H9 (cell line): ENCODE measurements around the gene SLCO6A1. TPM values are rescaled to one million over a fixed set of nuclear protein-coding genes. Genes with fewer than 3 reads are reported as not detected.

Experiments used
- DNase-seq: peaks from one replicate; pipeline ENCODE4 v3.0.0-alpha.2; 2017
- H2AFZ ChIP-seq: one replicate; pipeline ENCODE4 v1.6.1; 2013; ENCODE audit warnings: mild to moderate bottlenecking, low read length, control low read depth, moderate library complexity
- H2AK5ac ChIP-seq: 2 replicates; pipeline ENCODE4 v1.6.1; 2013; ENCODE audit warnings: low read length, control low read depth, mixed read lengths; ENCODE audit not compliant: insufficient read length
- H2BK120ac ChIP-seq: one replicate; pipeline ENCODE4 v1.6.1; 2013; ENCODE audit warnings: low read depth, mild to moderate bottlenecking, low read length, control low read depth, inconsistent platforms; ENCODE audit not compliant: poor library complexity, severe bottlenecking
- H2BK12ac ChIP-seq: 2 replicates; pipeline ENCODE4 v1.6.1; 2013; ENCODE audit warnings: low read length, control low read depth, mixed read lengths, low read depth; ENCODE audit not compliant: insufficient read length
- H2BK15ac ChIP-seq: 2 replicates; pipeline ENCODE4 v1.6.1; 2013; ENCODE audit warnings: low read depth, low read length, control low read depth
- H2BK20ac ChIP-seq: one replicate; pipeline ENCODE4 v1.6.1; 2013; ENCODE audit warnings: low read depth, mild to moderate bottlenecking, low read length, control low read depth, inconsistent platforms; ENCODE audit not compliant: poor library complexity, severe bottlenecking
- H2BK5ac ChIP-seq: 2 replicates; pipeline ENCODE4 v1.6.1; 2013; ENCODE audit warnings: low read length, control low read depth, mixed read lengths; ENCODE audit not compliant: insufficient read length
- H3K14ac ChIP-seq: 2 replicates; pipeline ENCODE4 v1.6.1; 2013; ENCODE audit warnings: low read length, control low read depth; ENCODE audit not compliant: insufficient read depth
- H3K18ac ChIP-seq: 2 replicates; pipeline ENCODE4 v1.6.1; 2013; ENCODE audit warnings: low read depth, mild to moderate bottlenecking, mixed read lengths, low read length, control low read depth; ENCODE audit not compliant: insufficient read length
- H3K23ac ChIP-seq: 2 replicates; pipeline ENCODE4 v1.6.1; 2013; ENCODE audit warnings: low read length, control low read depth, mixed read lengths, low read depth; ENCODE audit not compliant: insufficient read length
- H3K23me2 ChIP-seq: 2 replicates; pipeline ENCODE4 v1.6.1; 2013; ENCODE audit warnings: low read depth, mild to moderate bottlenecking, mixed read lengths, low read length, control low read depth; ENCODE audit not compliant: insufficient read length, poor library complexity, severe bottlenecking
- H3K27ac ChIP-seq: 2 replicates; pipeline ENCODE4 v1.5.1; 2013; ENCODE audit warnings: low read length, control low read depth, mixed read lengths, low read depth; ENCODE audit not compliant: insufficient read length
- H3K27me3 ChIP-seq: 2 replicates; pipeline ENCODE4 v1.6.1; 2013; ENCODE audit warnings: low read length, control low read depth, inconsistent platforms; ENCODE audit not compliant: insufficient read depth
- H3K4ac ChIP-seq: 2 replicates; pipeline ENCODE4 v1.6.1; 2013; ENCODE audit warnings: low read depth, mild to moderate bottlenecking, control low read depth, inconsistent platforms, low read length, moderate library complexity
- H3K4me1 ChIP-seq: 2 replicates; pipeline ENCODE4 v1.6.1; 2013; ENCODE audit warnings: low read length, control low read depth, inconsistent platforms; ENCODE audit not compliant: insufficient read depth
- H3K4me2 ChIP-seq: 2 replicates; pipeline ENCODE4 v1.6.1; 2013; ENCODE audit warnings: low read length, control low read depth, mixed read lengths; ENCODE audit not compliant: insufficient read length, insufficient read depth
- H3K56ac ChIP-seq: 2 replicates; pipeline ENCODE4 v1.6.1; 2013; ENCODE audit warnings: low read depth, mild to moderate bottlenecking, mixed read lengths, low read length, control low read depth; ENCODE audit not compliant: insufficient read length
- H3K79me1 ChIP-seq: 2 replicates; pipeline ENCODE4 v1.6.1; 2013; ENCODE audit warnings: low read depth, mild to moderate bottlenecking, moderate library complexity, low read length, control low read depth, inconsistent platforms; ENCODE audit not compliant: insufficient read depth, poor library complexity, severe bottlenecking
- H3K79me2 ChIP-seq: 2 replicates; pipeline ENCODE4 v1.6.1; 2013; ENCODE audit warnings: low read length, control low read depth, inconsistent platforms; ENCODE audit not compliant: insufficient read depth
- H3K9ac ChIP-seq: 2 replicates; pipeline ENCODE4 v1.6.1; 2013; ENCODE audit warnings: low read length, control low read depth, mixed read lengths; ENCODE audit not compliant: insufficient read length; ENCODE audit errors: extremely low read depth
- H3K9me3 ChIP-seq: one replicate; pipeline ENCODE4 v1.6.1; 2013; ENCODE audit warnings: low read depth, low read length, inconsistent platforms; ENCODE audit not compliant: control insufficient read depth
- H3T11ph ChIP-seq: one replicate; pipeline ENCODE4 v1.6.1; 2013; ENCODE audit warnings: mild to moderate bottlenecking, low read length, control low read depth, inconsistent platforms
- H4K20me1 ChIP-seq: one replicate; pipeline ENCODE4 v1.6.1; 2013; ENCODE audit not compliant: control insufficient read depth, insufficient read length, insufficient read depth
- H4K5ac ChIP-seq: 2 replicates; pipeline ENCODE4 v1.6.1; 2013; ENCODE audit warnings: low read depth, mild to moderate bottlenecking, mixed read lengths, low read length, control low read depth; ENCODE audit not compliant: insufficient read length
- H4K8ac ChIP-seq: replicated peaks from 2 replicates; pipeline ENCODE4 v1.6.1; 2013; ENCODE audit warnings: low read length, control low read depth, mixed read lengths, low read depth; ENCODE audit not compliant: insufficient read length
- H4K91ac ChIP-seq: 2 replicates; pipeline ENCODE4 v1.6.1; 2013; ENCODE audit warnings: low read depth, mild to moderate bottlenecking, moderate library complexity, mixed read lengths, low read length, control low read depth; ENCODE audit not compliant: insufficient read length
- H3K27ac Mint-ChIP-seq, 3 experiments: 2 replicates in 2 of 3; 3 replicates in 1 of 3; pipeline ENCODE4 v1.8.0; 2020 to 2021; ENCODE audit warnings: mixed read lengths in 3 of 3, mild to moderate bottlenecking in 1 of 3, moderate library complexity in 1 of 3
- H3K27me3 Mint-ChIP-seq: 2 replicates; pipeline ENCODE4 v1.8.0; 2021; ENCODE audit warnings: low read depth, mild to moderate bottlenecking, moderate library complexity, mixed read lengths
- H3K36me3 Mint-ChIP-seq, 3 experiments: 2 replicates in 2 of 3; 3 replicates in 1 of 3; pipeline ENCODE4 v1.8.0; 2020 to 2021; ENCODE audit warnings: low read depth in 3 of 3, mixed read lengths in 3 of 3; ENCODE audit not compliant: insufficient read depth in 1 of 3
- H3K4me1 Mint-ChIP-seq, 2 experiments: 2 replicates each; pipeline ENCODE4 v1.8.0; 2020; ENCODE audit warnings: mixed read lengths in 2 of 2
- H3K4me3 Mint-ChIP-seq, 2 experiments: 2 replicates in 1 of 2; 3 replicates in 1 of 2; pipeline ENCODE4 v1.8.0; 2020 to 2021; ENCODE audit warnings: mild to moderate bottlenecking in 2 of 2, mixed read lengths in 2 of 2, moderate library complexity in 1 of 2
- H3K9me3 Mint-ChIP-seq, 2 experiments: 2 replicates in 1 of 2; 3 replicates in 1 of 2; pipeline ENCODE4 v1.8.0; 2020; ENCODE audit warnings: mild to moderate bottlenecking in 2 of 2, mixed read lengths in 2 of 2, moderate library complexity in 1 of 2
- WGBS: extraction: QIAGEN DNeasy Blood & Tissue Kit; methylation state at CpG from one replicate; pipeline ENCODE4 v1.1.7; 2013; ENCODE audit warnings: missing lambda C conversion rate, low lambda C conversion rate, mixed read lengths; ENCODE audit not compliant: insufficient read length; ENCODE audit errors: extremely low coverage; 5-methylcytosine and 5-hydroxymethylcytosine counted together
- total RNA-seq: library from RNA; stranded (reverse); gene quantifications from 2 replicates; pipeline ENCODE4 v1.2.1, GENCODE V29; 2021
- TF ChIP-seq, protein P1 (sequence below): fragments of 200-600 bp; sonication (generic); conservative IDR thresholded peaks from 3 replicates; pipeline ENCODE4 v1.8.0; 2021; ENCODE audit warnings: antibody characterized with exemption, mild to moderate bottlenecking

SLCO6A1 gene
- total RNA-seq, 1 experiment from 2014 or later: 0.46 TPM

DNA sequence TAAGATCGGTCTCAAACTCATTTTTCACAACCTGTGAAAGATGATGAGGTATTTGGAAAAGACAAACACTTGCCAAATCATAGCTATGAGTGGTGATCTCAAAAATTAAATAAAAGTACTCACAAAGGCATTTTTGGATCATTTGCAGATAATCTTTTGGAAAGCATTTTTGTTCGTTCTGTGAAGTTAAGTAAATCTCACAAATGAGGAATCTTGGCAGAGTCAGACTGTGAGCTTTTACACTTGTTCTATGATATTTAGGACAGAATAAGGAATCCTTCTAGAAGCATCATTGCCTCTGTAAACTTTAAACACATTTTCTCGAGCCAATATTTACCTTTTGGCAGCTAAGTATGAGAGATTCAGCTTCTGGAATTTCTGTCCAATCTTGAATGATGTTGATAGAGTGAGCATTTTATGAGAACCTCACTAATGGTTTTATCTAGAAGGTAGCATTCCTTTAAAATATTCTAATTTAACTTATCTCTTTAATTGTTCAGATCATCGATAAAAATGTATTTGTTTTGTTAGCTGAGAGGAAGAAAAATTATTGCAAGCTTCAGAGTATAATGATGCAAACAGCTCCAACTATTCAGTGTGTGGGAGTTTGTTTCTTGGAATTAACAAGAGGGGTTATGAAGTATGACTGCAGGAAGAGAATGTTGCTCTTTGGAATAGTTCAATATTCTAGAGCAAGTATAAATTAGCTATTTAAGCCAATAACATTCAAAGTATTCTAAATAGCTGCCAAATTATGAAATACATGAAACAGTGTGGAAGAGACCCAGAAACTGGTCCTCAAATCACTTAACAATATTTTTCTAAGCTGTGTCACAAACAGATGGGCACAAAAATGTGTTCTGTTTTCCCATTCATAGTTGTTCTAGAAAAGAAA is 48.6 kb upstream of the SLCO6A1 start:
- H3K23ac ChIP-seq: no peak overlapping the region
- H2AK5ac ChIP-seq: no peak overlapping the region
- H3K27me3 ChIP-seq: no peaks in the 10 kb centered on the region
- H3T11ph ChIP-seq: no peak overlapping the region
- no peaks in the 10 kb centered on the region for H3K4me1 ChIP-seq
- no peak overlapping the region for H3K9ac ChIP-seq
- no peaks in the 10 kb centered on the region for H3K9me3 ChIP-seq
- no peak overlapping the region for H4K5ac ChIP-seq
- H3K4ac ChIP-seq: no peak overlapping the region
- no peak overlapping the region for H3K56ac ChIP-seq
- no peak overlapping the region for H3K4me3 Mint-ChIP-seq
- H2BK15ac ChIP-seq: no peak overlapping the region
- H2BK20ac ChIP-seq: no peak overlapping the region
- no peak overlapping the region for H2BK12ac ChIP-seq
- H2BK5ac ChIP-seq: no peak overlapping the region
- H2AFZ ChIP-seq: no peak overlapping the region
- no peak overlapping the region for H4K91ac ChIP-seq
- H3K27ac ChIP-seq: no peak overlapping the region
- no peak overlapping the region for H3K14ac ChIP-seq
- no peaks in the 10 kb centered on the region for H3K23me2 ChIP-seq
- H3K79me2 ChIP-seq: no peaks in the 10 kb centered on the region
- no peaks in the 10 kb centered on the region for H3K79me1 ChIP-seq
- TF ChIP-seq, protein P1, sequence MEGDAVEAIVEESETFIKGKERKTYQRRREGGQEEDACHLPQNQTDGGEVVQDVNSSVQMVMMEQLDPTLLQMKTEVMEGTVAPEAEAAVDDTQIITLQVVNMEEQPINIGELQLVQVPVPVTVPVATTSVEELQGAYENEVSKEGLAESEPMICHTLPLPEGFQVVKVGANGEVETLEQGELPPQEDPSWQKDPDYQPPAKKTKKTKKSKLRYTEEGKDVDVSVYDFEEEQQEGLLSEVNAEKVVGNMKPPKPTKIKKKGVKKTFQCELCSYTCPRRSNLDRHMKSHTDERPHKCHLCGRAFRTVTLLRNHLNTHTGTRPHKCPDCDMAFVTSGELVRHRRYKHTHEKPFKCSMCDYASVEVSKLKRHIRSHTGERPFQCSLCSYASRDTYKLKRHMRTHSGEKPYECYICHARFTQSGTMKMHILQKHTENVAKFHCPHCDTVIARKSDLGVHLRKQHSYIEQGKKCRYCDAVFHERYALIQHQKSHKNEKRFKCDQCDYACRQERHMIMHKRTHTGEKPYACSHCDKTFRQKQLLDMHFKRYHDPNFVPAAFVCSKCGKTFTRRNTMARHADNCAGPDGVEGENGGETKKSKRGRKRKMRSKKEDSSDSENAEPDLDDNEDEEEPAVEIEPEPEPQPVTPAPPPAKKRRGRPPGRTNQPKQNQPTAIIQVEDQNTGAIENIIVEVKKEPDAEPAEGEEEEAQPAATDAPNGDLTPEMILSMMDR: no peak
- peaks cover 0 to 2% of the 10 kb centered on the region in 2 experiments; a peak in 1 of 4 replicates for H3K4me1 Mint-ChIP-seq
- H3K4me2 ChIP-seq: no peak overlapping the region
- H3K27ac Mint-ChIP-seq: no peak overlapping the region
- no peaks in the 10 kb centered on the region for H4K20me1 ChIP-seq
- no peak overlapping the region for H3K18ac ChIP-seq
- no CpG with 5 or more reads among the region's 4 CpGs for WGBS
- H4K8ac ChIP-seq: no peak overlapping the region
- H3K27me3 Mint-ChIP-seq: no peaks in the 10 kb centered on the region
- H3K36me3 Mint-ChIP-seq: no peaks in the 10 kb centered on the region
- H3K9me3 Mint-ChIP-seq: no peaks in the 10 kb centered on the region; a peak in 3 of 5 replicates
- DNase-seq: no peak
- H2BK120ac ChIP-seq: no peak overlapping the region
